ENCODE data around the gene RRAD.
A peak's percentile ranks its signal among the peaks of the same experiment; 100 is the strongest.
"Not testable (repeated sequence)": the region's sequence is repeated elsewhere in the genome, so short reads cannot be mapped to it uniquely, and the experiment has no call there.

The RRAD gene

DNA sequence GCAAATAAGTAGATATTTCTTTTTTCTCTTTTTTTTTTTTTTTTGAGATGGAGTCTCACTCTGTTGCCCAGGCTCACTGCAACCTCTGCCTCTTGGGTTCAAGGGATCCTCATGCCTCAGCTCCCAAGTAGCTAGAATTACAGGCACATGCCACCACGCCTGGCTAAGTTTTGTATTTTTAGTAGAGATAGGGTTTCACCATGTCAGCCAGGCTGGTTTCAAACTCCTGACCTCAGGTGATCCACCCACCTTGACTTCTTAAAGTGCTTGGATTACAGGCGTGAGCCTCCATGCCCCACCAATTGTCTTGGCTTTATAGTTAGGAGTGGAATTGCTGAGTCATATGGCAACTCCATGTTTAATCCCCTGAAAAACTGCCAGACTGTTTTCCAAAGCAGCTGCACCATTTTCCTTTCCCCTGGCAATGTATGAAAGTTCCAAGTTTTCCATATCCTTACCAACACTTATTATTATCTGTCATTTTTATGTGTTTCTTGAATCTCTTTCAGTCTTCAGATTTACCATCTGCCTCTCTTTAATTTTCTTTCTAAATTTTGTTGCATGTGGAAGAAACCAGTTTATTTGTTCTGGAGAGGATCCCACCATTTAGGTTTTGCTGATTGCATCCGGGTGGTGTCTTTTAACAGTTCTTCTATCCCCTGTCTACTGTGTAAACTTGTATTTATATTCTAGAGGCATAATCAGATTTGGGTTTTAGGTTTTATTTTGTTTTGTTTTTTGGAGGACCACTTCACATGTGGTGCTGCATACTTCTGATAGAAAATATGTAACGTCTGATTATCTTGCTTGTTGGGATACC is 25.8 kb upstream of the RRAD start:
- no peak for DNase-seq (ENCODE audit: low read depth)

DNA sequence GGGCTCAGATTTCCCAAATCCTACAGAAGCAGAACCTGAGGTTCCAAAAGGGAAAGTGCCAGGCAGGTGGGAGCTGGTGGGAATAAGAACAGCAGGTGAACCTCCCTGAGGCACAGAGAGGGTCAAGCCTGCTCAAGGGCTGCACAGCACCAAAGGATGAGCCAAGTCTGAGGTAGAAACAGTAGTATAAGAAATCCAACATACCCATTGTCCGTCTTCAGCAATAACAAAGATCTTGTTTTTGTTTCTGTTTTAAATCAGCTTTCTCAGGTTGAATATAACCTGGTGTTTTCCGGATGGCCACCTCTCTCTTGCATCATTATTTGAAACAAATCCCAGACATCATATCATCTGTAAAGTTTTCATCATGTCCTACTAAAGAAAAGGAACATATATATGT is 25.1 kb upstream of the RRAD start:
- DNase-seq (ENCODE audit: low read depth): no peak

DNA sequence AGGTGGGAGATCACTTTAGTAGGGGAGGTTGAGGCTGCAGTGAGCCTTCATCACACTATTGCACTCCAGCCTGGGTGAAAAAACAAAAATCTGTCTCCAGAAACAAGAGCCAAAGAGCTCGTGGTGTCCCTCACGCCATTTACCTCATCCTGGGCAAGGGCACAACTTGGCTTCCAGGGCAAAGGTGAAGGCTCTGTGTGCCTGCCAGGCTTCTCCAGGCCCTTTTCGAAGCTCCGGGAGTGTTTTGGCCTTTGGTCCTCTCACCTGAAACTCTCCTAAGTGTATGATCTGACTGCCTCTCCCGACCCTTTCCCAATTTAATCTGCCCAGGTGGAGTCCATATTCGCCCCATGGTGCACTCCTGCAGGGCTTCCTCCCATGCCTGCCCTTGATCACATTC is 24.1 kb upstream of the RRAD start:
- DNase-seq (ENCODE audit: low read depth): no peak

DNA sequence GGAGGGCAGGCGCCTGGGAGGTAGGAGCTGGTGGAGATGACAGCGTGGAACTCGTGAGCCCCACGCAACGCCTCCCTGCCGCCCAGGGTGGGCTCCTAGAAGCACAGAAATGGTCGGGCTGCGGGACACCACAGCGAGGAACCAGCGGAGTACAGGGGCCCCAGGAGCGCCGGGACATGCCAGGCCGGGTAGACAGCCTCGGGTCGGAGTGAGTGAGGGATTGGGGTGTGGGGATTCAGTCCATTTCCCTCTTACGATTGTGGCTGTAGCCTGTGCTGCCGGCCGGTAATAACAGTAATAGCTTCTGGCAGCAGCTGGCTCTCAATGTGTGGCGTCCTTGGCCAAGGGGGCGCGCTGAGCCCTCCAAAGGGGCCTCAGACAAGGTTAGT is 23.5 kb upstream of the RRAD start:
- no peak for DNase-seq (ENCODE audit: low read depth)

DNA sequence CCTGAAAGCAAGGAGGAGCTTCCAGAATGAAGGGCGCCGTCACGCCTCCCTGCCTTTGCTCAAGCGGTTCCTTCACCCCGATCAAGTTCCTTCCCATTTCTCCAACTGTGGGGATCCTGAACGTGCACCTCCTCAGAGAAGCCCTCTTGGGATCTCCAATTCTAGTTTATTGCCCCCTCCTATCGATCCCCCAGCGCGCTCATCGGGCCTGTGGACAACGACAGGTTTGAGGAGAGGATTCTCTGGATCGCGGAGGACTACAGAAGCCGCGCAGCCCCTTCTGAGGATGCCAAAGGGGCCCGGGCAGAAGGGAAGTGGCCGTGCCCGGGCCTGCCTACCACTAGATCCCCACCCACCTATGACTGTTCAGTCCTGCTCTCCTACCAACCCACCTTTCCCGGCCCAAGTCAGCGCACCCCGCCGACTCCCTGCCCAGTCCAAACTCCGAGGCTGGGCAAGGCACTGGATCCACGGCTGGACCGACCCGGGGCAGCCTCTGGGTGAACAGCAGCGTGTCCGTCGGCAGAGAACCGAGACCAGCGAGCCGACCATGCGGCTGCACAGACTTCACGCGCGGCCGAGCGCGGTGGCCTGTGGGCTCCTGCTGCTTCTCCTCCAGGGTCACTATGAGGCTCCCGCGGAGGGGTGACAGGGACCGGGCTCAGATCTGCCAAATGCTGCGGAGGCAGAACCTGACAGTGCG is 22.9 kb upstream of the RRAD start:
- no peak for DNase-seq (ENCODE audit: low read depth)

DNA sequence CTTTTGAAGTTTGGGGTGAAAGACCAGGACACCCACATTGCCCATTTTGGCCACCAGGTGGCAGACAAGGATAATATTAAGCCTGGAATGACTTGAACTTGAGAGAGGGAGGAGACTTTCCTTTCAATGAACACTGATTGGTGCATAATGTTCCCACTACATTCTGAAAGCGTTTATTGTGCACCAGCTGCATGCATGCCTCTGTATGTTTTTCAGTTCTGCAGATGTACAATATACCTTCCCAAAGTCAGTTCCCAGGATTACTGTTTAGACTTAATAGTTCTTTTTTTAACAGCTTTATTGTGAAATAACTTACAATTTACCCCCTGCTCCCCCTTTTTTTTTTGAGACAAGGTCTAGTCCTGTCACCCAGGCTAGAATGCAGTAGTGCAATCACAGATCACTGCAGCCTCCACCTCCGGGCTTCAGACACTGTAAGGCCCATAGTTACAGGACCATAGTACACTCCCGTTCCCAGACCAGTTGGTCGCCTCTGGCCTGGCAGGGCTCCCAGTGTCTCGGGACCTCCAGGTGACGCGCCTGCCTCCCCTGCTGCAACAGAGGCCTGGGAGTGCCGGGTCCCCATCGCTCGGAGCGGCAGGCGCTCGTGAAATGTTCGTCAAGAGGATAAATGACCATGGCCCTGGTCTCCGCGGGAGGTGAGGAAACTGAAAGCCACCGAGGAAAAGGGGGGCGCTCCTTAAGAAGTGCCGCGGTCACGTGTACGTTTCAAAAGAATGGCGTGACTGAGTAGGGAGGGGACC is 22.1 kb upstream of the RRAD start:
- DNase-seq (ENCODE audit: low read depth): peak; percentile 65

DNA sequence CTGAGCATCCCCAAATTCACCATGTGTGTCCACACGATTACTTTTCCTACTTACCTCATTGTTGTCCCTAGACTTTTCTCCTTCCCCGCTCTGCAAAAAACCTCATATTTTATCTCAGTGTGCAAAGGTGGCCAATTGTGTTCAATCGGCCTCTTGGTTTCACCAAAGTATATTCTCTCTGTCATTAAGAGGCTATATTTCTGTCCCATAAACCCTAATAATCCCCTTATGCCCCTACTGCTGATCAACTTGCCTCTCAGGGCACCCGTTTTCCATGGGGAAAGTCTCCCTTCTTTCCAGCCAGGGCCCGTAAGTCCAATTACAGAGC is 21.6 kb upstream of the RRAD start:
- DNase-seq (ENCODE audit: low read depth): no peak

DNA sequence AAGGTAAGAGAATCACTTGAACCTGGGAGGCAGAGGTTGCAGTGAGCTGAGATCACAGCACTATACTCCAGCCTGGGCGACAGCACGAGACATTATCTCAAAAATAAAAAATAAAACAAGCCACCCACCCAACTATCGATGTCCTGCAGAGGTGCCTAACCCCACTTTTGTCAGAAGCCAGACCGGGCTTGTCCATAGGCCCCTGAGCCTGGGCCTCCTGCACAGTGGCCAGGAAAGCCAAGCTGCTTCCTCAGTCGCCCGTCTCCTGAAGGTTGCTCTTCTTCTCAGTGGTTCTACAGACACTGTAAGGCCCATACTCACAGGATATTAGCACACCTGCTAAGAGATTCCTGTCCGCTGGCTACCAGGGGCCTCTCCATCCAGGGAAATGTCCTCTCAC is 21.2 kb upstream of the RRAD start:
- DNase-seq (ENCODE audit: low read depth): no peak

DNA sequence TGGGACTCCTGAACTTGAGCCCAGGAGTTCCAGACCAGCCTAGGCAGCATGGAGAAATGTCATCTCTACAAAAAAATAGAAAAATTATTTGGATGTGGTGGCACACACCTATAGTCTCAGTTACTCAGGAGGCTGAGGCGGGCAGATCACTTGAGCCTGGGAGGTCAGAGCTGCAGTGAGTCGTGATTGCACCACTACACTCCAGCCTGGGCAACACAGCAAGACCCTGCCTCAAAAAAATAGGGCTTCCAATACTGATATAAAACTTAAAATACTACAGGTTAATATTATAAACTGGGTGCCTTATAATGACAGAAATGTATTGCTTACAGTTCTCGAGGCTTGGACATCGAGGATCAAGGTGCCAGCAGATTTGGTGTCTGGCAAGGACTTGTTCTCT is 20.6 kb upstream of the RRAD start:
- no peak for DNase-seq (ENCODE audit: low read depth)

DNA sequence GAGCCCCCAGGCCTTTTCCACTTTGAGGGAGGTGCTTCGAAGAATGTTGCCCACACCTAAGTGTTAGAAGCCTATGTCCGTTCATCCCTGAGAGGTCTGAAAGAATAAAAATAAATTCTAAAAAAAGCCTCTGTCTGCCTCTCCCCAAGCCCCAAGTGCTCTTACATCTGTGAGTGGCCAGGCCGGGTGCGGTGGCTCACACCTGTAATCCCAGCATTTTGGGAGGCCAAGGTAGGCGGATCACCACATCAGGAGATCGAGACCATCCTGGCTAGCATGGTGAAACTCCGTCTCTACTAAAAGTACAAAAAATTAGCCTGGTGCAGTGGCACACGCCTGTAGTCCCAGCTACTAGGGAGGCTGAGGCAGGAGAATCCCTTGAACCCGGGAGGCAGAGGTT is 19.6 kb upstream of the RRAD start:
- not testable (repeated sequence) for DNase-seq (ENCODE audit: low read depth)

DNA sequence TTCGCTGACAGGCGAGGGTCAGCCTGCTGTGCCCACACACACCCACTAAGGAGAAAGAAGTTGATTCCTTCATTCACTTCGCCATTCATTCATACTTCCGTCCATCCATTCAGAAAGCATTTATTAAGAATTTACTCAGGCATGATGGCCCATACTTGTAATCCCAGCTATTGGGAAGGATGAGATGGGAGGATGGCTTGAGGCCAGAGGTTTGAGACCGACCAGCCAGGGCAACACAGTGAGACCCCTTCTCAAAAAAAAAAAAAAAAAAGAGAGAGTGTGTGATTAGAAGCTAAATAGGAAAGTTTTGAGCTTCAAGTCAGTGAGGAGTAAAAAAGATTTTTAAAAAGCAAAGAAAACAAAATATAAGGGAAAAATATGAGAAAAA is 18.7 kb upstream of the RRAD start:
- no peak for DNase-seq (ENCODE audit: low read depth)

DNA sequence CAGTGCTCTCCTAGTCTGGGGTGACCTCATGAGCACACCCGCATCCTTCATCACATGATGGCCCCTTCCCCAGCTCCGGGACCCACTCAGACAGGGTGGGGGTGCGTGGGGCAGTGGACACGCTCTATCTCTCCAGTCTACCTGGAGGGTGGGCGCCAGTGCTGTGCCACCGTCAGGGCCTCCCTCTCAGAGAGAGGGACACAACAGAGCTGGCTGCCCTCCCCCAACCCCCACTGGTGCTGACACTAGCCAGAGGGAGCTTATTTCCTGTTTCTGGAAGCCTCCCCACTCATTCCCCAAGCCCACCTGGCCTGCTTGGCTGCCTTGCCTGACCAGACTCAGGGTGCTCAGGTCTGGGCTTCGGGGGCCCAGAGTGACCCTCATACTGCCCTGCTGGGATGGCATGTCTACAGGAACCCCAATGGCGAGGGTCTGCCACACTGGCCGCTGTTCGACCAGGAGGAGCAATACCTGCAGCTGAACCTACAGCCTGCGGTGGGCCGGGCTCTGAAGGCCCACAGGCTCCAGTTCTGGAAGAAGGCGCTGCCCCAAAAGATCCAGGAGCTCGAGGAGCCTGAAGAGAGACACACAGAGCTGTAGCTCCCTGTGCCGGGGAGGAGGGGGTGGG is 18.2 kb upstream of the RRAD start:
- DNase-seq (ENCODE audit: low read depth): no peak

DNA sequence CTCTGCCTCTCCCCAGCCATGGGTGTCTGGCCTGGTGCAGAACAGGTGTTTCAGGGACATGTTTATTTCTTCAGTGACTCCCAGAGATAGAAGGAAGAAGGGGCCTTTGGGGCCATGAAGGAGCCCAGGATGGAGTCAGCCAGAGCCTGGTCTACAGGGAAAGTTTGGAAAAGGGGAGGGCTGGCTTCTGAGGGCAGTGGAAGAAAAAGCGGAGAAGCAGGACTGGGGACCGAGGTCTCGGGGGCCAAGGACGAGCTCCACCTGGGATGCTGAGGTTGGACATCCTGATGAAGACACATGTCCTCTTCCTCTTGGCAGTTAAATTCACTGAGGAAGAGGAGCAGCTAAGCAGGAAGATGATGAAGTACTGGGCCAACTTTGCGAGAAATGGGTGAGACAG is 17.6 kb upstream of the RRAD start:
- DNase-seq (ENCODE audit: low read depth): no peak

DNA sequence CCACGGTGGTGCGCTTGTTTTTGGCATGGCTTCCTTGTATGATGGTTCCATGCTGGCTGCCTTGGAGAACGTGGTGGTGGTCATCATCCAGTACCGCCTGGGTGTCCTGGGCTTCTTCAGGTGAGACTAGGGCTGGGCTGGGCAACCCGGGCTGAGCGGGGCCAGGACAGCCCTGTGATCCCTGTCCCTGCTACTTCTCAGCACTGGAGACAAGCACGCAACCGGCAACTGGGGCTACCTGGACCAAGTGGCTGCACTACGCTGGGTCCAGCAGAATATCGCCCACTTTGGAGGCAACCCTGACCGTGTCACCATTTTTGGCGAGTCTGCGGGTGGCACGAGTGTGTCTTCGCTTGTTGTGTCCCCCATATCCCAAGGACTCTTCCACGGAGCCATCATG is 14.9 kb upstream of the RRAD start:
- DNase-seq (ENCODE audit: low read depth): no peak

DNA sequence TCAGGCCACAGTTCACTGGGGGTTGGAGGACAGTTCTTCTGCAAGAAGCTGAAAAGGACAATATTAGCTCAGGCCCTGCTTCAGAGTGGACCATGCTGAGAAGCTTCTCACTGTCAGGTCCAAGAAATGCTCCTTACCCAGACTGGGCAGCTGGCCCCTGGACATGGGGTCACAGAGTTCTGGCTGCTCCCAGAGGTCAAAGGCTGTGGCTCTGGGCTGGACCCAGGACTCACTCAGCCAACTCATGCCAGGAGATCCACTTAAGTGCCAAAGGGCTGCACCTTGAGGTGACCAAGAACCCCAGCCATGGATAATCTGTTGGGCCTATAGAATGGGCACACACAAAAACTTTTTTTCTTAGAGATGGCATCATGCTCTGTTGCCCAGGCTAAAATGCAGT is 14.0 kb upstream of the RRAD start:
- DNase-seq (ENCODE audit: low read depth): no peak

DNA sequence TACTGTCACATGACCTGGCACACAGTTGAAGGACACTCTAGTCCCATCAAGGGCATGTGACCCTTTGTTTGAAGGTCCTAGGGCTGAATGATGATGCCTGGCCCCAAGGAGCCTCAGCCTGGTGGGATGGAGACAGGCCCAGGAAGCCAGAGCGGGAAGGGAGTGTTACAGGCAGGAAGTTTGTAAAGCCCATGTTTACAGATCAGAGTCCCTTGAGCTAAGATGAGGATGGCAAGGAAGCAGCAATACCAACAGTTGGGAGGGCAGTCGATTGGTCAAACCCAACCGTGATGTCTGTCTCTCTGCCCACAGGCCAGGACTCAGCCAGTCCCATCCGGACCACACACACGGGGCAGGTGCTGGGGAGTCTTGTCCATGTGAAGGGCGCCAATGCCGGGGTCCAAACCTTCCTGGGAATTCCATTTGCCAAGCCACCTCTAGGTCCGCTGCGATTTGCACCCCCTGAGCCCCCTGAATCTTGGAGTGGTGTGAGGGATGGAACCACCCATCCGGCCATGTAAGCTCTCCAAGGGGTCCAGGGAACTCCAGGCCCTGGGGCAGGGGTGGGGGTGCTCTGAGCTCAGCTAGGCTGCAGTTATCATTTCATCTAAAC is 12.5 kb upstream of the RRAD start:
- no peak for DNase-seq (ENCODE audit: low read depth)

DNA sequence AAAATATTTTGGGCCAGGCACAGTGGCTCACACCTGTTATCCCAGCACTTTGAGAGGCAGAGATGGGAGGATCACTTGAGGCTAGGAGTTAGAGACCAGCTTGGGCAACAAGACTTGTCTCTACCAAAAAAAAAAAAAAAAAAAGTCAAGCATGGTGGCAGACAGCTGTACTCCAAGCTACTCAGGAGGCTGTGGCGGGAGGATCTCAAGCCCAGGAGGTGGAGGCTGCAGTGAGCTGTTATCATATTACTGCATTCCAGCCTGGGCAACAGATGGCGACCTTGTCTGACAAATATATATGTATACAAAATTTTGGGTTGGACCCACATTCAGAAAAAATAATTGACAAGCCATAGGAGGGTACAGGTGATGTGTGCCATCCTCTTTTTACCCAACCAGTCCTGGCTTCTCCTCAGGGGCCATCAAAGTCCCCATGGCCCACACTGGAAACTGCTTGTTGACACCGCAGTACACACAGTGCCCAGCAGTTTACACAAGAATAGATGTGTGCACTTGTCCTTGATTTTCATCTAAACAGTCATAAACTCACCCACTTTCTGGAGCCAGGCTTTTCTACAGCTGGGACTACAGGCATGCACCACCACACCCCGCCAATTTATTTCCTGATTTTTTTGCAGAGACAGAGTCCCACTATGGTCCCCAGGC is 11.7 kb upstream of the RRAD start:
- DNase-seq (ENCODE audit: low read depth): no peak

DNA sequence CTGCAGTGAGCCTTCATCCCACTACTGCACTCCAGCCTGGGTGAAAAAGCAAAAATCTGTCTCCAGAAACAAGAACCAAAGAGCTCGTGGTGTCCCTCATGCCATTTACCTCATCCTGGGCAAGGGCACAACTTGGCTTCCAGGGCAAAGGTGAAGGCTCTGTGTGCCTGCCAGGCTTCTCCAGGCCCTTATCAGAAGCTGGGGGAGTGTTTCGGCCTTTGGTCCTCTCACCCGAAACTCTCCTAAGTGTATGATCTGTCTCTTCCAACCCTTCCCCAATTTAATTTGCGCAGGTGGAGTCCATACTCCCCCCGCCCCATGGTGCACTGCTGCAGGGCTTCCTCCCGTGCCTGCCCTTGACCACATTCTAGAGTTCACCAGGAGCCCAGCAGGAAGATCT is 11.1 kb upstream of the RRAD start:
- DNase-seq (ENCODE audit: low read depth): no peak

DNA sequence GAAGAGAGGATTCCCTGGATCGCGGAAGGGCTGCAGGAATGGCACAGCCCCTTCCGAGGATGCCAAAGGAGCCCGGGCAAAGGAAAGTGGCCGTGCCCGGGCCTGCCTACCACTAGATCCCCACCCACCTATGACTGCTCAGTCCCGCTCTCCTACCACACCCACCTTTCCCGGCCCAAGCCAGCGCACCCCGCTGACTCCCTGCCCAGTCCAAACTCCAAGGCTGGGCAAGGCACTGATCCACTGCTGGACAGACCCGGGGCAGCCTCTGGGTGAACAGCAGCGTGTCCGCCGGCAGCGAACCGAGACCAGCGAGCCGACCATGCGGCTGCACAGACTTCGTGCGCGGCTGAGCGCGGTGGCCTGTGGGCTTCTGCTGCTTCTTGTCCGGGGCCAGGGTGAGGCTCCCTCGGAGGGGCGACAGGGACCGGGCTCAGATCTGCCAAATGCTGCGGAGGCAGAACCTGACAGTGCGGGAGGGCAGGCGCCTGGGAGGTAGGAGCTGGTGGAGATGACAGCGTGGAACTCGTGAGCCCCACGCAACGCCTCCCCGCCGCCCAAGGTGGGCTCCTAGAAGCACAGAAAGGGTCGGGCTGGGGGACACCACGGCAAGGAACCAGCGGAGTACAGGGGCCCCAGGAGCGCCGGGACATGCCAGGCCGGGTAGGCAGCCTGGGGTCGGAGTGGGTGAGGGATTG is 10.1 kb upstream of the RRAD start, which contains the start of gene CES2:
TSS of gene CES2 (plus strand) at position 203 of the 698 bp plus-strand sequence. CDS start at position 323, 120 bp downstream.
- DNase-seq (ENCODE audit: low read depth): no peak

DNA sequence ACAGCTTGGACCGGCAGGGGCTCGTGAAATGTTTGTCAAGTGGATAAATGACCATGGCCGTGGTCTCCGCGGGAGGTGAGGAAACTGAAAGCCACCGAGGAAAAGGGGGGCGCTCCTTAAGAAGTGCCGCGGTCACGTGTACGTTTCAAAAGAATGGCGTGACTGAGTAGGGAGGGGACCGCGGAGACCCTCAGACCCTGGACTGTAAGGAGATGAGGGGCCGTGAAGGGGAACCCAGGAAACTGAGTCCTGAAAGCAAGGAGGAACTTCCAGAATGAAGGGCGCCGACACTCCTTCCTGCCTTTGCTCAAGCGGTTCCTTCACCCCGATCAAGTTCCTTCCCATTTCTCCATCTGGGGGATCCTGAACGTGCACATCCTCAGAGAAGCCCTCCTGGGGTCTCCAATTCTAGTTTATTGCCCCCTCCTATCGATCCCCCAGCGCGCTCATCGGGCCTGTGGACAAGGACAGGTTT is 9.5 kb upstream of the RRAD start:
- not testable (repeated sequence) for DNase-seq (ENCODE audit: low read depth)
